HG02852 (cell line): ENCODE results near the gene PIAS2.

ENCODE experiments used
- ATAC-seq: cut with Tn5 transposase; IDR thresholded peaks from one replicate; pipeline ENCODE4 v1.9.1; 2021; ENCODE audit warnings: mild to moderate bottlenecking, moderate library complexity; ENCODE audit not compliant: unreplicated experiment

Gene PIAS2

GRCh38 chr18:46768166-46768921 is 149.0 kb downstream of the PIAS2 start:
- no peak for ATAC-seq

- ATAC-seq = no peak
These were observed 150.1 kb downstream of the PIAS2 start for GRCh38 chr18:46767217-46767616.

GRCh38 chr18:46764586-46764985 is 152.7 kb downstream of the PIAS2 start:
- ATAC-seq = no peak

GRCh38 chr18:46761059-46761769 is 156.1 kb downstream of the PIAS2 start:
- no peak for ATAC-seq

- no peak for ATAC-seq
These were observed 157.4 kb downstream of the PIAS2 start for GRCh38 chr18:46759890-46760289.

GRCh38 chr18:46756559-46757201 is 160.6 kb downstream of the PIAS2 start, which contains the start of gene ST8SIA5:
TSS of gene ST8SIA5 (minus strand) at chr18:46757053. CDS start at chr18:46756508, 545 bp downstream.
- ATAC-seq = no peak

- no peak for ATAC-seq
These were observed 161.2 kb downstream of the PIAS2 start for GRCh38 chr18:46756025-46756558.

GRCh38 chr18:46755315-46756024 is 161.8 kb downstream of the PIAS2 start:
- ATAC-seq = no peak

GRCh38 chr18:46754661-46755292 is 162.5 kb downstream of the PIAS2 start:
- ATAC-seq = no peak

- peak; percentile 71 for ATAC-seq
These were observed 163.1 kb downstream of the PIAS2 start for GRCh38 chr18:46754188-46754587.
